K562 (cell line): ENCODE data around the gene CNOT11. TPM values are rescaled to one million over a fixed set of nuclear protein-coding genes. Genes with fewer than 3 reads are reported as not detected.

ENCODE experiments used
- ATAC-seq: fragments of 200-7000 bp; cut with Tn5 transposase; 3 replicates; pipeline ENCODE4 v1.9.1; 2020; ENCODE audit warnings: moderate library complexity
- BruUV-seq: library from RNA; stranded (reverse); fragments of 400-500 nt; replicated peaks from 2 replicates; lab custom pipeline; 2021; lab: Mats Ljungman, UMichigan
- CTCF ChIA-PET: fragments of 300-600 bp; formaldehyde crosslinking; extraction: SDS; loops from one replicate; lab custom pipeline; 2021; ENCODE audit warnings: low intra/inter-chr PET ratio; lab: Yijun Ruan, JAX
- POLR2A ChIA-PET: fragments of 300-600, 350-650 bp; sonication (Branson Sonifier 250); formaldehyde crosslinking; extraction: SDS; loops from one replicate; lab custom pipeline; 2021; ENCODE audit warnings: antibody characterized with exemption, inconsistent platforms; lab: Yijun Ruan, JAX
- DNase-seq, 4 experiments: peaks; one replicate each; pipeline versions ENCODE4 v3.0.0 to v3.0.0-alpha.2; 2011 to 2018; ENCODE audit warnings: low spot score in 3 of 4, mixed read lengths in 3 of 4; ENCODE audit errors: extremely low read depth in 1 of 4
- FAIRE-seq: peaks from 2 replicates; lab custom pipeline; 2011; peaks lifted over from hg19 to GRCh38; lab: Jason Lieb, UNC
- H2AFZ ChIP-seq: 2 replicates; pipeline ENCODE4 v1.6.0; 2011; ENCODE audit warnings: low read depth, low read length, control low read depth, inconsistent platforms
- H3K27ac ChIP-seq: fragments of 200-600 bp; 3 replicates; pipeline ENCODE4 v1.8.0; 2011; ENCODE audit warnings: low read depth, mild to moderate bottlenecking, control low read depth, inconsistent platforms, low read length, moderate library complexity, mixed read lengths; ENCODE audit errors: extremely low read depth
- H3K27me3 ChIP-seq, 2 experiments: fragments of 300-600 bp in 1 of 2; 2 replicates in 1 of 2; 3 replicates in 1 of 2; pipeline versions ENCODE4 v1.6.0 to v1.8.0; 2011; ENCODE audit warnings: inconsistent platforms in 2 of 2, low read length in 2 of 2, mild to moderate bottlenecking in 1 of 2, mixed read lengths in 1 of 2, moderate library complexity in 1 of 2; ENCODE audit not compliant: control insufficient read depth in 2 of 2, insufficient read depth in 2 of 2
- H3K36me3 ChIP-seq: fragments of 300-600 bp; 3 replicates; pipeline ENCODE4 v1.8.0; 2011; ENCODE audit warnings: mild to moderate bottlenecking, low read length, inconsistent platforms; ENCODE audit not compliant: control insufficient read depth, insufficient read depth
- H3K4me1 ChIP-seq, 2 experiments: fragments of 200-600 bp in 1 of 2; replicated peaks in 1 of 2; 2 replicates in 1 of 2; 3 replicates in 1 of 2; pipeline versions ENCODE4 v1.5.1 to v1.8.0; 2011; ENCODE audit warnings: inconsistent platforms in 2 of 2, low read length in 2 of 2, mild to moderate bottlenecking in 1 of 2, mixed read lengths in 1 of 2, moderate library complexity in 1 of 2; ENCODE audit not compliant: control insufficient read depth in 2 of 2, insufficient read depth in 2 of 2
- H3K4me2 ChIP-seq: 2 replicates; pipeline ENCODE4 v1.6.1; 2011; ENCODE audit warnings: low read length, control low read depth, inconsistent platforms, mixed read lengths; ENCODE audit not compliant: insufficient read depth
- H3K4me3 ChIP-seq: fragments of 200-600 bp; sonication (generic), shearing (Covaris generic); 2 replicates; pipeline ENCODE4 v1.5.1; 2016; ENCODE audit warnings: control low read depth, inconsistent platforms
- H3K79me2 ChIP-seq: fragments of 200-600 bp; 3 replicates; pipeline ENCODE4 v1.8.0; 2011; ENCODE audit warnings: low read length, inconsistent platforms; ENCODE audit not compliant: control insufficient read depth, insufficient read depth
- H3K9ac ChIP-seq, 2 experiments: 2 replicates each; pipeline versions ENCODE4 v1.6.0 to v1.6.1; 2011; ENCODE audit warnings: low read depth in 2 of 2, low read length in 2 of 2, control low read depth in 1 of 2, inconsistent platforms in 1 of 2, mild to moderate bottlenecking in 1 of 2, mixed read lengths in 1 of 2; ENCODE audit not compliant: insufficient read depth in 1 of 2
- H3K9me1 ChIP-seq: one replicate; pipeline ENCODE4 v1.6.0; 2011; ENCODE audit warnings: inconsistent platforms, mild to moderate bottlenecking, low read length, moderate library complexity; ENCODE audit not compliant: control insufficient read depth, insufficient read depth
- H3K9me3 ChIP-seq: replicated peaks from 2 replicates; pipeline ENCODE4 v1.5.1; 2011; ENCODE audit warnings: low read depth, low read length, inconsistent platforms; ENCODE audit not compliant: control insufficient read depth, insufficient read depth
- H4K20me1 ChIP-seq: replicated peaks from 2 replicates; pipeline ENCODE4 v1.6.1; 2011; ENCODE audit warnings: low read length, inconsistent platforms, mixed read lengths; ENCODE audit not compliant: control insufficient read depth, insufficient read depth
- CHCHD3 ChIP-seq: fragments of 250-450 bp; sonication (Bioruptor Pico); IDR thresholded peaks from 2 replicates; pipeline ENCODE4 v2.1.2; 2022; ENCODE audit warnings: mild to moderate bottlenecking
- CHD1 ChIP-seq: fragments of 200-600 bp; sonication (generic); IDR thresholded peaks from one replicate; pipeline ENCODE4 v1.6.1; 2012; ENCODE audit warnings: mild to moderate bottlenecking, moderate library complexity, low read length, inconsistent platforms
- HBP1 ChIP-seq: fragments of 450-650 bp; formaldehyde crosslinking; IDR thresholded peaks from 2 replicates; pipeline ENCODE4 v1.4.0; 2022; ENCODE audit warnings: missing genetic modification characterization
- HDGF ChIP-seq: fragments of 450-650 bp; IDR thresholded peaks from 2 replicates; pipeline ENCODE4 v1.6.1; 2016
- KDM5B ChIP-seq: fragments of 200-600 bp; sonication (generic); IDR thresholded peaks from 2 replicates; pipeline ENCODE4 v1.6.1; 2012; ENCODE audit warnings: low read depth, mild to moderate bottlenecking, moderate library complexity, low read length, control low read depth, inconsistent platforms; ENCODE audit not compliant: insufficient replicate concordance
- MTF1 ChIP-seq: fragments of 250-450 bp; sonication (Bioruptor Pico); IDR thresholded peaks from 2 replicates; pipeline ENCODE4 v1.9.0; 2021; ENCODE audit warnings: moderate library complexity, mild to moderate bottlenecking, inconsistent platforms, borderline replicate concordance
- PHB2 ChIP-seq: fragments of 450-650 bp; IDR thresholded peaks from 2 replicates; pipeline ENCODE4 v1.6.1; 2017; ENCODE audit warnings: low read depth
- RBM14 ChIP-seq: fragments of 200-400 bp; formaldehyde crosslinking; IDR thresholded peaks from 2 replicates; pipeline ENCODE4 v1.6.1; 2018; ENCODE audit warnings: low read depth, mild to moderate bottlenecking, low read length, moderate library complexity, borderline replicate concordance; ENCODE audit not compliant: insufficient read depth
- RBM25 ChIP-seq: fragments of 200-400 bp; formaldehyde crosslinking; IDR thresholded peaks from 2 replicates; pipeline ENCODE4 v1.6.1; 2018; ENCODE audit warnings: low read length, low read depth, moderate library complexity; ENCODE audit not compliant: severe bottlenecking
- TEAD4 ChIP-seq, 2 experiments: sonication (generic) in 1 of 2; formaldehyde crosslinking in 1 of 2; IDR thresholded peaks; 2 replicates each; pipeline versions ENCODE4 v1.6.1 to v1.8.0; 2012 to 2022; ENCODE audit warnings: borderline replicate concordance in 1 of 2, inconsistent platforms in 1 of 2, low read length in 1 of 2, mild to moderate bottlenecking in 1 of 2, missing genetic modification reagents in 1 of 2
- XRCC4 ChIP-seq: IDR thresholded peaks from one replicate; pipeline ENCODE4 v1.6.1; 2011; ENCODE audit not compliant: insufficient read depth, insufficient read length; ENCODE audit errors: extremely low read depth
- ZNF121 ChIP-seq: sonication (generic); formaldehyde crosslinking; conservative IDR thresholded peaks from 2 replicates; pipeline ENCODE4 v1.8.0; 2022; ENCODE audit warnings: missing genetic modification reagents
- ZNF780A ChIP-seq: fragments of 250-450 bp; sonication (Bioruptor Pico); IDR thresholded peaks from 2 replicates; pipeline ENCODE4 v1.5.0; 2021; ENCODE audit warnings: mild to moderate bottlenecking
- ZNF79 ChIP-seq: fragments of 250-450 bp; sonication (Bioruptor Pico); IDR thresholded peaks from 2 replicates; pipeline ENCODE4 v1.4.0; 2020; ENCODE audit warnings: low read depth, mild to moderate bottlenecking, moderate library complexity
- ZSCAN32 ChIP-seq: fragments of 450-650 bp; formaldehyde crosslinking; IDR thresholded peaks from 2 replicates; pipeline ENCODE4 v1.4.0; 2020; ENCODE audit warnings: mild to moderate bottlenecking, moderate library complexity
- WGBS: fragments of 100-300 bp; shearing (Covaris generic); methylation state at CpG from one replicate; pipeline ENCODE4 v1.1.6; 2016; ENCODE audit warnings: low coverage, mixed read lengths; ENCODE audit not compliant: insufficient coverage; ENCODE audit errors: missing lambda C conversion rate; 5-methylcytosine and 5-hydroxymethylcytosine counted together
- in situ Hi-C: fragments of 300-500 bp; cut with MboI; formaldehyde crosslinking; loops from 4 replicates; pipeline ENCODE4 v1.15.0; 2018; ENCODE audit warnings: inconsistent platforms, mixed read lengths
- intact Hi-C: fragments of 100-400 bp; cut with micrococcal nuclease; formaldehyde crosslinking; loops from 2 replicates; pipeline ENCODE4 v1.14.2; 2022
- polyA plus RNA-seq, 8 experiments: library from polyadenylated mRNA; depleted of rRNA in 4 of 8; stranded (reverse) in 5 of 8; unstranded in 3 of 8; fragments of >200 nt; fragmentation: Nextera tagmentation in 2 of 8; fragmentation: Illumina TruSeq in 1 of 8; extraction: Ambion mirVana in 2 of 8; extraction: Trizol in 1 of 8; gene quantifications; 2 replicates each; pipeline versions ENCODE4 v1.2.1 to v1.2.3, GENCODE V29; 2011 to 2014; ENCODE audit warnings: inconsistent platforms in 1 of 8, missing spikeins in 1 of 8
- total RNA-seq, 7 experiments: library from RNA; depleted of rRNA in 6 of 7; stranded (reverse); fragments of >200 nt in 6 of 7; fragmentation: Illumina TruSeq in 2 of 7; extraction: Trizol in 2 of 7; gene quantifications; 2 replicates each; pipeline versions ENCODE4 v1.2.1 to v1.2.3, GENCODE V29; 2011 to 2021; ENCODE audit warnings: low replicate concordance in 1 of 7

The CNOT11 gene
- total and polyA plus RNA-seq, 9 of the 15 experiments (the other 6 are each of a cell fraction or from before 2014, with no cell fraction given): 12.7 to 163 (median 64.2) TPM

GRCh38 chr2:101297383-101297782, 44.7 kb downstream of the CNOT11 start:
- intact Hi-C loops: no loop called here
- peaks cover 83% of the 10 kb centered on the region for H3K79me2 ChIP-seq
- no peaks in the 10 kb centered on the region for H3K9me3 ChIP-seq
- 67% methylated on average over 1 of the region's 2 CpGs for WGBS
- no TSS peak for BruUV-seq
- TF ChIP-seq CHD1 (no peak), PHB2 (no peak), ZNF780A (CRISPR knock-in tag) (no peak), RBM25 (peak; percentile 20), ZNF121 (peak; percentile 73)
- no peak for ATAC-seq
- no peak for DNase-seq
- no peak overlapping the region for H3K27ac ChIP-seq
- H2AFZ ChIP-seq: no peak overlapping the region
- H3K27me3 ChIP-seq: no peaks in the 10 kb centered on the region
- peaks cover 10% of the 10 kb centered on the region; the same call in 1 of the 2 replicates for H4K20me1 ChIP-seq
- in situ Hi-C loops: no loop called here
- no peaks in the 10 kb centered on the region for H3K9me1 ChIP-seq
- H3K4me1 ChIP-seq: no peaks in the 10 kb centered on the region; a peak in 1 of 5 replicates
- POLR2A ChIA-PET: interaction anchor here (1.0 to 1.2 kb wide), 2 partner anchors 13 to 63 kb away, joined by 3 to 4 read pairs; no protein-coding TSS in a partner anchor
- H3K4me2 ChIP-seq: no peak overlapping the region
- CTCF ChIA-PET: no interaction called here
- peaks cover 44% of the 10 kb centered on the region; the same call in 2 of the 3 replicates for H3K36me3 ChIP-seq
- FAIRE-seq: no peak
- no peak overlapping the region for H3K4me3 ChIP-seq
- no peak overlapping the region for H3K9ac ChIP-seq

GRCh38 chr2:101299604-101300003, 46.9 kb downstream of the CNOT11 start:
- no peak for FAIRE-seq
- Histone ChIP-seq H3K27me3 (no peaks in the 10 kb centered on the region), H4K20me1 (peaks cover 13% of the 10 kb centered on the region), H3K9ac (no peak overlapping the region), H3K4me1 (no peaks in the 10 kb centered on the region; a peak in 1 of 5 replicates), H3K4me2 (no peak overlapping the region), H3K9me3 (no peaks in the 10 kb centered on the region), H2AFZ (no peak overlapping the region), H3K9me1 (no peaks in the 10 kb centered on the region), H3K27ac (no peak overlapping the region), H3K79me2 (peaks cover 91% of the 10 kb centered on the region), H3K36me3 (peaks cover 38% of the 10 kb centered on the region; the same call in 2 of the 3 replicates), H3K4me3 (no peak overlapping the region)
- intact Hi-C loops (no loop called here), in situ Hi-C loops (no loop called here)
- ChIA-PET CTCF (no interaction called here), POLR2A (interaction anchor here (1.1 to 2.2 kb wide), 2 partner anchors 9 to 19 kb away, joined by 4 to 9 read pairs; partner anchors contain the start of gene RNF149)
- ATAC-seq: no peak
- DNase-seq: no peak
- WGBS: 58% methylated on average over 6 of the region's 6 CpGs
- BruUV-seq: no TSS peak
- TF ChIP-seq ZNF79 (CRISPR knock-in tag) (no peak), TEAD4 (IDR thresholded peaks at IDR 0.05; ENCODE audit: low read length) (no peak), TEAD4 (CRISPR knock-in tag; IDR thresholded peaks at IDR 0.05; ENCODE audit: borderline replicate concordance) (no peak), HBP1 (CRISPR knock-in tag) (no peak), KDM5B (no peak), ZSCAN32 (no peak), CHCHD3 (no peak), HDGF (no peak), RBM14 (no peak), MTF1 (CRISPR knock-in tag) (no peak), XRCC4 (no peak)
